NOMO-1 treated with DMSO at 0.1 percent for 48 hours (cell line): ENCODE measurements around the gene CDK5RAP3.
"Not testable (repeated sequence)": the region's sequence is repeated elsewhere in the genome, so short reads cannot be mapped to it uniquely, and the experiment has no call there.

Experiments used
- DNase-seq: peaks from one replicate; lab custom pipeline; 2025; ENCODE audit not compliant: unreplicated experiment; lab: John Stamatoyannopoulos, UW

Gene CDK5RAP3, protein sequence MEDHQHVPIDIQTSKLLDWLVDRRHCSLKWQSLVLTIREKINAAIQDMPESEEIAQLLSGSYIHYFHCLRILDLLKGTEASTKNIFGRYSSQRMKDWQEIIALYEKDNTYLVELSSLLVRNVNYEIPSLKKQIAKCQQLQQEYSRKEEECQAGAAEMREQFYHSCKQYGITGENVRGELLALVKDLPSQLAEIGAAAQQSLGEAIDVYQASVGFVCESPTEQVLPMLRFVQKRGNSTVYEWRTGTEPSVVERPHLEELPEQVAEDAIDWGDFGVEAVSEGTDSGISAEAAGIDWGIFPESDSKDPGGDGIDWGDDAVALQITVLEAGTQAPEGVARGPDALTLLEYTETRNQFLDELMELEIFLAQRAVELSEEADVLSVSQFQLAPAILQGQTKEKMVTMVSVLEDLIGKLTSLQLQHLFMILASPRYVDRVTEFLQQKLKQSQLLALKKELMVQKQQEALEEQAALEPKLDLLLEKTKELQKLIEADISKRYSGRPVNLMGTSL

DNA sequence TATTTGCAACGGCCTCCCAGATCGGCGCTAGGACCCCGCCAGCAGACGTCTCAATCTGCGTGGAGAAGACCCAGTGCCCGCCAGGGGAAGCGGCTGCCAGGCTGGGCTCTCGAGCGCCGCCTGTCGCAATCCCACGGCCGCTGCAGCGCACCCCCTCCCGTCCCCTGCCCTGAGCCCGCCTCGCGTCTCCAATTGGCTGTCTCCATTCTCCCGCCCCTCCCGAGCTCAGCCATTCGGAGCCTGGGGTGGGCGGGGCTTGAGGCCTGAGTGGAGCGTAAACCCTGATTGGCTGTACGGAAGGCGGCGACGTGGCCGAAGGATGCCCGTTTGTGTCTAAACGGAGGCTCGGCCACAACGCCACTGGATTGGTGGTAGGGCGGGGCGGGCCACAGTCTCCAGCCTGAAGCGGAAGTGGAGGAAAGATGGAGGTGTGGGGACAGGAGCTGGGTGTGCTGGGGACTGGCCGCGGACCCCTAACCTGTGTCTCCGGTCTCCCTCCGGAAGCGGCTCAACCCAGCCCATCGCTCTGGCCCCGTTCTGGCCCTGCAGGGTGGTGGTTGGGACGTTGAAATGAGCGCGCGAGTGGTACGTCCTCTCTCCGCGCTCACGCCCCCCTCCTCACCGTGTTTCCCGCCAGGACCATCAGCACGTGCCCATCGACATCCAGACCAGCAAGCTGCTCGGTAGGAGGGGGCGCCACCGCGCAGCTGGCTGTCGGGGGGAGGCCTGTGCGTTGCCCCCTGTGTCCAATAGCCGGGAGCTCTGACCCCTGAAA, at the start of gene CDK5RAP3:
TSS of gene CDK5RAP3 (plus strand) at position 389 of the 775 bp plus-strand sequence. CDS start at position 423, 34 bp downstream.
- DNase-seq: peak; percentile 100

DNA sequence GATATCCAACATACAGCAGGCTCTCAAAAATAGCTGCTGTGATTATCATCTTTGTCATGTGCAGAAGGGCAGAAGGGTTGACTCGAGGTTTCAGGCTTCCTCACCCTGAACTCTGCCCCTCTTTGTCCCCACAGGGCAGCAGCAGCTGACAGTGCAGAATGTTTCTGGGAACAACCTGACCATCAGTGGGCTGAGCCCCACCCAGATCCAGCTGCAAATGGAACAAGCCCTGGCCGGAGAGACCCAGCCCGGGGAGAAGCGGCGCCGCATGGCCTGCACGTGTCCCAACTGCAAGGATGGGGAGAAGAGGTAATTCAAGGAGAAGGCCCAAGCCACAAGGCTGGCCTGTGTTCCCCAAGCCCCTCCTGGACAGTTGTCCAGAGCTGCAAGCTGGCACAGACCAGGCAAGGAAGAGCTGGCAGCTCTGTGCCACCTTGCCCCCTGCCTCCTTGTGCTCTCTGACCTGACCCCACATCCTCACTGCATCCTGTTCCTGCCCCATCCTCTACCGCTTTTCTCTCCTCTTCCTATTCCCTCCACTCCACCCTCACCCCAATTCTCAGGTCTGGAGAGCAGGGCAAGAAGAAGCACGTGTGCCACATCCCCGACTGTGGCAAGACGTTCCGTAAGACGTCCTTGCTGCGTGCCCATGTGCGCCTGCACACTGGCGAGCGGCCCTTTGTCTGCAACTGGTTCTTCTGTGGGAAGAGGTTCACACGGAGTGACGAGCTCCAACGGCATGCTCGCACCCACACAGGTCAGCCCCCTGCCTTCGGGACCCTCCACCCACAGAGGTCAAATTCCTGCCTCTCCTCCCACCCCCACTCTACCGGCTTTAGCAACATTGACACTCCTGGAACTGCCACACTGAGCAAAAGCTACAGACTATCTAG, 45.9 kb upstream of the CDK5RAP3 start:
- DNase-seq: no peak

DNA sequence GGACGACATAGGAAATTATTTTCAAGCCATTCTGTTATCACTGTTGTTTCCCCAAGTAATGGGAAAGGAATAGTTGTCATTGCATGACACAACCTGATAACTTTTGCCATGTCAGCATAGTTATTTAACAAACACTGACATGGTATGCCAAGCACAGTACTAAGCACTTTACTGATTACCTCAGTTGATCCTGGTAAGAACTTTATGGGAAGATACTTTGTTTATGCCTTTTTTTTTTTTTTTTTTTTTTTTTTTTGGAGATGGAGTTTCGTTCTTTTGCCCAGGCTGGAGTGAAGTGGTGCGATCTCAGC, 45.3 kb upstream of the CDK5RAP3 start:
- DNase-seq: no peak

DNA sequence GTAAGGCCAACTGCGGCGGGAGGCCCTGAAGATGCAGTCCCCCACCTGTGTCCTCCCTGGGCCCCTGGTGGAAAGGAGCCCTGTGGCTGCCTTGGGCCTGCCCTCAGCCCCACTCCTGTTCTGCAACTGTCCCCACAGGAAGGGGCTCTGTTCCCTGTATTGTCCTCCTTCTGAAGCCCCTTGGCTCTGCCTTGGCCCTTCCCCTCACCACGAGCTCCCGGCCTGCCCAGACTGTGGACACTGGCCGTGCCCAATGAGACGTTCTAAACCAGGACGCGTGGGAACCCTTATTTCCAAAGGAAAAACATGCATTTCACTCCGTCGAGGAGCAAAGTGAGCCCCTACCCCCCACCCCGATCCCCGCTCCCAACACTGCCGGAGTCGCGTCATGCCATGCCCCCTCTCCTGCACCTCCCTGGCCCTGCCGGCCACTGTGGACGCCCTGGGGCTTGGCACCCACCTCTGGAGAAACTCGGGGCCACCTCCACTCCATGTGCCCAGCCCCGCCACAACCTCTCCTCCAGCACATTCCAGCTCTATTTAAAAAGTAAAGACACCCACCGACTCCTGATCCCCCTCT, 43.0 kb upstream of the CDK5RAP3 start:
- DNase-seq: no peak

DNA sequence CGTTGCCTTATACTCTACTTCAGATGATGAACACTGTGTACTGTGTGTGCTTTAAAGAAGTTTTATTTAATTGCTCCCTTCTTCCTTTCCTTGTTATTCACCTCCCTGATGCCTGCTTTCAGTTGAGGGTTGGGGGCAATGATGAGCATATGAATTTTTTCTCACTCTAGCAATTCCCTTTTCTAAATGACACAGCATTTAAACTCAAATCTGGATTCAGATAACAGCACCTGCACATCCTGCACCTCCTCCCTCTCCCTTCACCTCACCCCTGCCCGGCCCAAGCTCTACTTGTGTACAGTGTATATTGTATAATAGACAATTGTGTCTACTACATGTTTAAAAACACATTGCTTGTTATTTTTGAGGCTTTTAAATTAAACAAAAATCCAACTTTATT, 42.5 kb upstream of the CDK5RAP3 start:
- DNase-seq: no peak

DNA sequence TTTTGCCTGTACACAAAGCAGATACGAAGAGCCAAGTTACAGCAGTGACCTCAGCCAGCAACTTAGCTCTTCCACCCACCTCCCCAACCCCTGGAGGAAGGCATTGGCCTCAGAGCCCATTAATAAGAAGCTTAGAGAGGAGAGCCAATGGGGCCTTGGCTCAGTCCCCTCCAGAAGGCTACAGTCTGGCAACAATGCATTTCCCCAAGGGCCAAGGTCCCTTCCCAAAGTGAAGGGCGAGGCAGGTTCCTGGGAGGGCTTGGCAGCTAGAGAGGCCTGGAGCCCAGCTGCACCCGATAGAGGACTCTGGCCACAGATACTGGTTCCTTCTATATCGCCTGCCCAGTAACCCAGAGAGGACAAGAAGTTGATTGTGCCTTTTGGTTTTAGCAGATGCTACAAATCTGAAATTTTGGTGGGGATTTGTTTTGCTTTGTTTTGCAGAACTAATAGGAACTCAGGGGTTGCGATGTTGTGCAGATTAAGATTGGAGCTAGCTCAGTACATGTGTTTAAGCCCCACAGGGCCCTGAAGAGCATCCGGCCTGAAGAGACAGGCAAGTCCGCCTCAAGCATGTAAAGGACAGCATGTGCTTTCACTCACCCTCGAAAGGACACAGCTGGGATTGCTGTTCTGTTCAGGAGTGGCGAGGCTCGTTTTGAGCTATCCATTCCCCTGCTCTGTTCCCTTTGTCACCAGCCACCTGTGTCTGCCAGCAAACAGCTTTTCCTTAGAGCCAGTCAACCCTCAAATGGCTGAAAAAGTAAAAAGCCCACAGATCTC, 41.5 kb upstream of the CDK5RAP3 start:
- DNase-seq: no peak

DNA sequence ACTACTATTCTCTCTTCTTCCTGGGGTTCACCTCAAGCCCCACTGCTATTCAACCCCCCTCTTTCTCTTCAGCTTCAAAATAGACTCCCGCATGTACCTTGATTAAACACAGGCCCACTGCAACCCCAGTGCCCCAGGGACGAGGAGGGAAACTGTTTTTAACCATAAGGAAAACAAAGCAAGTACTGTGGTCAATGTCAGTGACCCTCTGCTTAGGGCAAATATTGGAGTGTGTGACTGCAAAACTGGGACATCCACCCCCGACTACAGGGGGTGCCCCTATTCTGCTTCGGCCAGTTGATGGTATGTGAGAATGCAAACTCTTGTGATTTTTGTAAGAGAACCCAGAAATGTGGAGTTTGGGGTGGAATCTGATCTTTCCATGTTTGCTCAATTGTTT, 39.1 kb upstream of the CDK5RAP3 start:
- no peak for DNase-seq

DNA sequence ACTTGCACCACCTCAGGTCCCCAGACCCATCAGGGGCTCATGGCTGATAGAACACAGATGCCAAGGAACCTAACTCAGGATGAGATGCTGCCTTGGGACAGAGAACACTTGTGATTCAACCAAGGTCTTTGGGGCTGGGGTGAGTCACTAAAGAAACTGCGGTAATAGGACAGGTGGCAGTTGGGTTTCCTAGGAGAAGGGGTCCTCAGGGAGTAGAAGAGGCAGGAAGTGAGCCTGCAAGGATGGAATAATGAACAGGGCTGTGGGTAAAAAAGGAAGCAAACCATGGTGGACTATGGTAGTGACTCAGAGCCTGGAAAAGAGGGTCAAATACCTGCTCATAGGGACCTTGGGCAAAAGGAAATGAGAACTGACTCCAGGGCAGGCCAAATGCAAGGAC, 36.1 kb upstream of the CDK5RAP3 start:
- no peak for DNase-seq

DNA sequence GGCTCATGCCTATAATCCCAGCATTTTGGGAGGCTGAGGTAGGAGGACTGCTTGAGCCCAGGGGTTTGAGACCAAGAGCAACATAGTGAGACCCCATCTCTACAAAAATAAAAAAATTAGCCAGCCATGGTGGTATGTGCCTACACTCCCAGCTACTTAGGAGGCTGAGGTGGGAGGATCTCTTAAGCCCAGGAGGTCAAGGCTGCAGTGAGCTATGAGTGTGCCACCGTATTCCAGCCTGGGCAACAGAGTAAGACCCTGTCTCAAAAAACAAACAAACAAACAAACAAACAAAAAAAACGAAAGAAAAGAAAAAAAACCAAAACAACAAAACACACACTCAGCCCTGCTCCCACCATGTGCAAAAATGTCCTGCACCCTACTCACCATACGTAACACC, 35.4 kb upstream of the CDK5RAP3 start:
- DNase-seq: not testable (repeated sequence)

DNA sequence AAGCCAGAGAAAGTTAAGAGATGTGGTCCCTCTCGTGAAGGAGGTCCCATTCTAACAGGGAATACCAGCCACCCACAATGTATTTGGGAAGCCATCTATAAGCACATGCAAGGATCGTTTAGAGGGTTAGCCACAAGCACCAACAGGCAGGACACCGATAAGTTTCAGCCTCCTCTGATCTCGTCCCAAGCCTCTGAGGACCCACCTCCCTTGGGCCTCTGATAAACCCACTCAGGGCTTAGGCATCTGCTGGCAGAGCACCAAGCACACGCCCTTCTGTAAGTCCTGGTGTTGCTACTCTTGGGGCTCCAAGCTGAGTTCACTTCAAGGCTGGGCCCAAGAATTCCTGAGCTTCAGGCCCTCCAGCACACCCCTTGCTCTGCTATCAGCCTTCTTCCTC, 35.0 kb upstream of the CDK5RAP3 start:
- DNase-seq: no peak

DNA sequence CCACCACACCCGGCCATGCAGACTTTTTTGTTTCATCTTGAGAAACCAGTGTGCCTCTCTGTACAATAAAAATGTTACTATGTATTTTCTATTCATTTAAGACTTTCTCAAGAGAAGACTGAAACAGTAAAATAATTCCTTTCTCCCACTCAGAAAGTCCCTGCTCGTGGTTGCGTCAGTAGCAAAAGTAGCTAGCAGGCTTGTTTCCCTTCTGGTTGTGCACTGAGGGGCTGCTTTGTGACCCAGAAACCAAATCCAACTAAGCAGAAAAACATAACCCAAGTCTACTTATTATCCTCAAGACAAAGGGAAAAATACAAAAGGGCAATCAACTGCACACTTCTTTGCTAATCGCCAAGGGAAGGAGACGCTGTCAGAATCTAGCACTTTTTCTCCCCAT, 33.0 kb upstream of the CDK5RAP3 start:
- no peak for DNase-seq

DNA sequence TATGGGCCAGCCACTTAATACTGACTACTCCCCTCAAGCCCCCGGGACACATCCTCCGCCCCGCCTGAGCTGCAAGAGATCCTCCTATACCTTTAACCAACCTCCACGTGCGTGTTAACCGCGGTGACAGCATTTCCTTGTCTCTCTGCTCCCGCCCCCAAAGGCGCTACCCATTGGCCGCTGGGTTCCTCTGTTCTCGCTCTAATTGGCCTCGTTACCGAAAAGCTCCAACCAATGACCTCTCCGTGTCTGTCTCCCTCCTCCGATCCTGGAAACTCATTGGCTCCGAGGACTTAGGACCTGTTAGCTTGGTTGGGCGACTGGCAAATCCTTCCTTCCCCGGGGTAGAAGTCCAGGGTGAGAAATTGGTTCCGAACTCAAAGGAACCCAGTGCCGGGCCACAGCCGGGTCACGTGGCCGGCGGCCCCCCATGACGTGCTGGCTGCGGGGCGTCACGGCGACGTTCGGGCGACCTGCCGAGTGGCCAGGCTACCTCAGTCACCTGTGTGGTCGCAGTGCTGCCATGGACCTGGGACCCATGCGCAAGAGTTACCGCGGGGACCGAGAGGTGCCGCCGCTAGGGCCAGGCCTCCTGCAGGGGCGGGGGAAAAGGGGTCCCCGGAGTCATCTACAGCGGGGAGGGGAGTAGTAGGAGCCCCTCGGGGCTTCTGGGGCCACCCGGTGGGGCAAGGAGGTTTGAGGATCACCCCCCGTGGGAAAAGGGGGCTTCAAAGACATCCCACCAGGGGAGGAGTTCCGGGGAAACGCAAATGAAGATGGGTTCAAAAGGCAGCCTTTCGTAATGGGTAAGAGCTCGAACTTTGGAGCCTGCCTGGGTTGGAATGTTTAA, 29.4 kb upstream of the CDK5RAP3 start, which contains the start of gene PNPO:
TSS of gene PNPO (plus strand) at position 326 of the 850 bp plus-strand sequence. CDS start at position 431, 105 bp downstream.
- peak; percentile 99 for DNase-seq

DNA sequence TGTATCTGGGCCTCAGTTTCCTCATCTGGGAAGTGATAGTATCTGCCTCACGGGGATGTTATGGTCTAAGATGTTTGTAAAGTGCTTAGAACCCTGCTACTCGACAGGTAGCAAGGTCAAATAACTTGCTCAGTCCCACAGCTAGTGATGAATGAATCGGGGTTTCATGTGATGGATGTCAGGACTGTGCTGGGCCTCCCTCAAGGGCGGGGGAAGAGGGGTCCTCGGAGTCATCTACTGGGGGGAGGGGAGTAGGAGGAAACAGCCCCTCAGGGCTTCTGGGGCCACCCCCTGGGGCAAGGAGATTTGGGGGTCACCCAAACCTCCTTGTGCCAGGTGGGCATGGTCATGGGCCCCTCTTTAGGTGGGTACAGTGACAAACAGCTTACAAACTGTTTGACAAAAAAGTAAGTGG, 28.8 kb upstream of the CDK5RAP3 start:
- DNase-seq: no peak

DNA sequence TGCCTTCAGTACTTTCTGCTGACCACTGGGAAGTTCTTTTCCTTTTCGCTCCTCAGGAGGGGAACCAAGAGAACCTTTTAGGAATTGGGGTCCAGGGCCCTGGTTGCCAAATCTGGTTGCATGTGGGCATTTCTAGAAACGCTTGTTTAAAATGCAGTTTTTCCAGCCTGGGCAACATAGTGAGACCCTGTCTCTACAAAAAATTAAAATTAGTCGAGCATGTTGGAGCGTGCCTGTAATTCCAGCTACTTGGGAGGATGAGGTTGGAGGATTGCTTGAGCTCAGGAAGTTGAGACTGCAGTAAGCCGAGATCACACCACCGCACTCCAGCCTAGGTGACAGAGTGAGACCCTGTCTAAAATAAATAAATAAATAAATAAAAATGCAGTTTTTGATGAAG, 28.3 kb upstream of the CDK5RAP3 start:
- no peak for DNase-seq

DNA sequence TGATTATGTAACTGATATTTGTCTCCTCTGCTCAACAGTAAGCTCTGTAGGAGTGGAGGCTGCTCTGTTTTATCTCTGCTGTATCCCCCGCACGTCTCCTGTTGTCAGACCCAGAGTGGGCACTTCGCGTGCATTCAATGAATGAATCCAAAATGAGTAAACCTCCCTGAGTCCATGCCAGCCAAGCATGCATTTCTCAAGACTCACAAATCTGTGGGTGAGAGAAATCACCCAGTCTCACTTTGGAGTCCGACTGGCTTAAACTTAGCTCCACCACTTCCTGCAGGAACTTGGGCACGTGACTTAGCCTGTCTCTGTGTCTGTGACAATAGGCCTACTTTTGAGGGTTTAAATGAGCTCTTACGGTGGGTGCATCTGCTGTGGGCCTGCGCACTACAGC, 25.8 kb upstream of the CDK5RAP3 start:
- DNase-seq: no peak

DNA sequence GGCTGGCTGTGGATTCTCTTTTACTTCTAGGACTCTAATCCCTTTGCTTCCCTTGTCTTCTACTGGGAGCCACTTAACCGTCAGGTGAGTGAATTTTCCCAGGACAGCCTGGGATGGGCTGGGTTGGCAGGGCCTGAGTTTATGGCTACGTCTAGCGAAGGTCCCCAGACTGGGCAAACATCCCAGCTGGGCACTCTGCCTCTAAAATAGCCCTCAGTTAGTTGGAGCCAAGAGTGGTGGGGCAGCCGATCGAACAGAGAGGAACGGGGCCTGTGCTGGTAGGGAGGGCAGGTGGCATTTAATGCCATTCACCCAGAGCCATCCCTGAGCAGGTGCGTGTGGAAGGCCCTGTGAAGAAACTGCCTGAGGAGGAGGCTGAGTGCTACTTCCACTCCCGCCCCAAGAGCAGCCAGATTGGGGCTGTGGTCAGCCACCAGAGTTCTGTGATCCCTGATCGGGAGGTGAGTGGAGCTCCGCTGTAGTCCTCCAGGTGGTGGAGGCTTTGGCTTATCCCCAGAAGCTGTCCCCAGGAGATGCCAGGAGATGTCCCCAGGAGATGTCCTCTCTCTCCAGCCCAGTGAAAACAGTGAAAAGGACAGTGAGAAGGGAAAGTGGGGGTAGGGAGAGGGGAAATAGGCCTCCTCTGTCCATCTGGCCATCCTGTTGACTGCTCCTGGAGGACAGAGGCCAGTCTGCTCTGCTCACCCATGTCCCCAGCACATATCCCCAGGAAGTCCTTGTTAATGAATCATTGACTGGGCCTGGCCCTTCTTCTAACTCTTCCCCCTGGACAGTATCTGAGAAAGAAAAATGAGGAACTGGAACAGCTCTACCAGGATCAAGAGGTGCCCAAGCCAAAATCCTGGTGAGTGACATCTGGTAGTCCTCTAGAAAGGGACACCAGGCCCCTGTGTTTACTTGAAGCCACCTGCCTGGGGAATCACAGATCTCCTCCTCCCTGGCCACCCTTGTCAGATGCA, 25.1 kb upstream of the CDK5RAP3 start:
- DNase-seq: no peak

DNA sequence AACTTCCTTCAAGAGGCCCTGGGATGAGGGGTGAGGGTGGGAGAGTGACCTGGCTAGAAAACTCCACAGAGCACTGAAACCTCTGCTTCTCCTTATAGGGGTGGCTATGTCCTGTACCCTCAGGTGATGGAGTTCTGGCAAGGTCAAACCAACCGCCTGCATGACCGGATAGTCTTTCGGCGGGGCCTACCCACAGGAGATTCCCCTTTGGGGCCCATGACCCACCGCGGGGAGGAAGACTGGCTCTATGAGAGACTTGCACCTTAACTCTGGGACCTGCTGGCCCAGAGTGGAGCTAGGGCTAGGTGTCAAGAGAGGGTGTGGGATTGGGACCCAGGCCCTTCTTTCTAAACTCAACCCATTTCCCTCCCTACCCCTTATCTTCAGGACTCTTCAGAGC, 24.4 kb upstream of the CDK5RAP3 start:
- DNase-seq: no peak

DNA sequence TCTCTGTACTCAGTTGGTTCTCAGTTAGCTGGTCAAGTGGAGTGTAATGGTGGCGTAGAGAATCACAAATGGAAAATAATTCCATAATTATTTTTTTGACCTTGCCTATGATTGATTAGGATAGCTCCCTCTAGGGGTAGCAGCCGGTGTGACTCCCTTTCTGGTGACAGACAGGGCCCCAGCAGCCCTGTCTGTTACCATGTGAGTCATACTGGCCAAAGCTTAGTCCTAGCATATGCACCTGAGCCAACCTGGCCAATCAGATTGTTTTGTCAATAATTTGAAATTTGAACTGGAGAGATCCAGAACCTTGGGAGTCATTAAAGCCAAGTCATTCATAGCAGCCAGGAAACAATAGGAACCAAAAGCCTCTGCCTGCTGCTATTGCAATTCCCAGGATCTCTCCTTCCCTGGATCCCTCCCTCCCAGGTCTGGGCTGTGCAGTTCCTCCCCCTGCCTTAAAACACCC, 23.9 kb upstream of the CDK5RAP3 start:
- peak; percentile 65 for DNase-seq
